ENCODE results near the gene MEGF9. TPM values are rescaled to one million over a fixed set of nuclear protein-coding genes. Genes with fewer than 3 reads are reported as not detected.

The MEGF9 gene
- total RNA-seq, 1 experiment from 2014 or later: 4.6 TPM

- no peak for DNase-seq (ENCODE audit: low read depth)
These were observed 18.9 kb upstream of the MEGF9 start for GRCh38 chr9:120733190-120733589.

- DNase-seq (ENCODE audit: low read depth): peak; percentile 97
These were observed 16.6 kb upstream of the MEGF9 start for GRCh38 chr9:120730654-120731514.

GRCh38 chr9:120729791-120730241 lies 15.5 kb upstream of the MEGF9 start:
- DNase-seq (ENCODE audit: low read depth): peak; percentile 32

DNA sequence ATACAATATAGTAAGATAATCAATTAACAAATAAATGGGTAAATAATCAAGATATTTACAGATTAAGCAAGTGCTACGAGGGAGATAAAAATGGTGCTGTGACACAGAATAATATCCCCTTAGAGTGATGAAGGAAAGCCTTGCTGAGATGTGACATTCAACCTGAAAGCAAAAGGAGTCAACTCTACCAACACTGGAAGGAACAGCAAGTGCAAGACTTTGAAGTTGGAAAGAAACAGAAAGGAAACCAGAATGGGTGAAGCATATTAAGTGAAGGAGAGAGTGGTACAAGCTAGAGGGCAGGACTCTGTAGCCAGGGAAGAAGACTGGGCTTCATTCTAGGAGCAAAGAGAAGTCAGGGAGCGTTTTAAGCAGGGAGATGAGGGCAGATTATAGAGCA lies 12.2 kb upstream of the MEGF9 start:
- DNase-seq (ENCODE audit: low read depth): no peak

- DNase-seq (ENCODE audit: low read depth): no peak
These were observed 11.6 kb upstream of the MEGF9 start for GRCh38 chr9:120725907-120726306.

DNA sequence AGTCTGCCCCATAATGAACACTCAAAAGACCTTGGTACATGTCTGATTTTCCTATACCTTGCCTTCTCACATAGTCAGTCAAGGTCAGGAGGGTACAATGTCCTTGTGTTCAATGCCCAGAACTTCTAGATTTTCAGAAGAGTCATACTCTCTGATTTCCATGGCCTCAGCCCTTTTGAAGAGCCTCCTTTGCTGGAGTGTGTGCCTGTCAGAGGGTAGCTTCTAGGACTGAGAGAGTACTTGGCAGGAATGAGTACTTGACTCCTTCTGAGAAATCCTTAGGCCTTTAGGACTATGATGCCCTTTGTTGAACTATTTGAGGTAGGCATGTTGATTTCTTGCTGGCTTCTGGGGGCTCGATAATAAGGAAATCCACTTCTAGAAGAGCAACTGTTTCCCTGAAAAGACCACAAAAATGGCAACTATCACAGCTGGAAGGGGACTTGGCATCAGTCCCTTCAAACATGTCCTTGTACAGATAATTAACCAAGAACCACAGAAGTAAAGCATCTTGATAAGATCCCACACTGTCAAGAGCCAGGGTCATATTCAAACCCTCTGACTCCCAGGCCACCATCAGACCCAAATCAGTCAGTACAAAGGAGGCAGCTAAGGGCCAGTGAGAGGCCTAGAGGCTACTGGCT lies 10.6 kb upstream of the MEGF9 start:
- no peak for DNase-seq (ENCODE audit: low read depth)

- DNase-seq (ENCODE audit: low read depth): no peak
These were observed 9.3 kb upstream of the MEGF9 start for GRCh38 chr9:120723565-120723964.

- DNase-seq (ENCODE audit: low read depth): no peak
These were observed 6.1 kb upstream of the MEGF9 start for GRCh38 chr9:120720404-120720803.

- DNase-seq (ENCODE audit: low read depth): no peak
These were observed 4.0 kb upstream of the MEGF9 start for GRCh38 chr9:120718316-120718715.

DNA sequence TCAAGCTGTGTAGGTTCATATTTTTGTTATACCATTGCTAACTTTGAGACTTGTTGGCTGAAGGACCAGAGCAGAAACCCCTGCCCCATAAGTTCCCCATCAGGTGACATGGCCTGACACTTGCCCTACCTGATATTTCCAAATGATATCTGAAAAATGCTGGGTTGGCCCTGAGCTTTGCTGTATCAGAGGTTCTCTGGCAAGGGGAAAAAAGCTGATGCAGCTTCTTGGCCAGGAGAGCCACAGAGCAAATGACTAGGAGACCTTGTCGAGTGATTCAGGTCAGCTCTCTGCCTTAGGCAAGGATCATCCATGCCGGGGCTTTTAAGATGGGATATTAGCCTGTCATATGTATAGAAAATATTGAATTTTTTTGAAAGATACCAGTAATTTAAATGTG lies 2.9 kb upstream of the MEGF9 start:
- no peak for DNase-seq (ENCODE audit: low read depth)

- DNase-seq (ENCODE audit: low read depth): no peak
These were observed 2.2 kb upstream of the MEGF9 start for GRCh38 chr9:120716483-120716882.

DNA sequence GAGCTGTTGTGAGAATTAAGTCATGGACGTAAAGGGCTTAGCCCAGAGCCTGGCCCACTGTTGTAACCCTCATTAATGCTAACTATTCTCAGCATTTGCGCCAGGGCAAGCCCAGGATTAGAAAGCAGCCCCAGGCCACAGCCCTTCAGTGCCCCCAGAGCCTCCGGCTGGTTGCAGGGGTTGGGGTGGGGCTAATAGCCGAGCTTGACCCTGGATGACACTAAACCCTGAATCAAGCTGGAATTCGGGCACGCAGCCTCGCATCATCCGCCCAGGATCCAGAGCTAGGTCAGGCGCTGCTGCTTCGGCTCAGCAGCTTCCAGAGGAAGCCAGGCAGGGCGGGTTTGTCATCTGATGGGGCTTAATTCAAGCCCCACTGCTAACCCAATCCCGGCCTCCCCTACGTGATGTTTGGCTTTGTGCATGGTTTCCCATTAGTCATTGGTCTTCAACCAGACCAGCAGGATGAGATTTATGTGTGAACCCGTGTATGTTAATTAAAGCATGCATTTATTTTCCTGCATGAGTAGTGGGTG lies 1.2 kb upstream of the MEGF9 start:
- DNase-seq (ENCODE audit: low read depth): peak; percentile 28

DNA sequence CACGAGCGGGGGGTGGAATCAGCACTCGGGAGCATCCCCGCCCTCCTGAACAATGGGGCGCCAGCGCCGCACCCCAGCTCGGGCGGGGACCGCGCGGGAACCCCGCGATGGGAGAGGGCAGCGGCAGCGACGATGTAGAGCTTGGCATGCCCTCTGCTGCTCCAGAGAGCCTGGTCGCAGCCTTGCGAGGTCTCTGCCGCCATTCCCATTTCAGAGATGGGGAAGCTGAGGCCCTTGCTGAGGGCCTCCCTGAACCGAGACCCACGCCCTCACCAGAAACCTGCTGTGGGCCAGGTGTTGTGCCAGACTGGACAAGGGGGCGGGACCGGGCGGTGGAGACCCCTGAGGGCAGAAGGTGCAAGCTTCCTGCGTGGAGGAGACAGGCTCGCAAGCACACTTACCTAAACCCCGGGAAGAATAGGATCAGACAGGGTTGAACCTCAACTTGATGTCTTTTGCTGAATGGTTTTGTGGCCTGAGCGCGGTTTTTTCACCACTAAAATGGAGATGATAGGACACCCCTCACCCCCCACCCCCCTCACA lies 647 bp upstream of the MEGF9 start:
- no peak for DNase-seq (ENCODE audit: low read depth)

DNA sequence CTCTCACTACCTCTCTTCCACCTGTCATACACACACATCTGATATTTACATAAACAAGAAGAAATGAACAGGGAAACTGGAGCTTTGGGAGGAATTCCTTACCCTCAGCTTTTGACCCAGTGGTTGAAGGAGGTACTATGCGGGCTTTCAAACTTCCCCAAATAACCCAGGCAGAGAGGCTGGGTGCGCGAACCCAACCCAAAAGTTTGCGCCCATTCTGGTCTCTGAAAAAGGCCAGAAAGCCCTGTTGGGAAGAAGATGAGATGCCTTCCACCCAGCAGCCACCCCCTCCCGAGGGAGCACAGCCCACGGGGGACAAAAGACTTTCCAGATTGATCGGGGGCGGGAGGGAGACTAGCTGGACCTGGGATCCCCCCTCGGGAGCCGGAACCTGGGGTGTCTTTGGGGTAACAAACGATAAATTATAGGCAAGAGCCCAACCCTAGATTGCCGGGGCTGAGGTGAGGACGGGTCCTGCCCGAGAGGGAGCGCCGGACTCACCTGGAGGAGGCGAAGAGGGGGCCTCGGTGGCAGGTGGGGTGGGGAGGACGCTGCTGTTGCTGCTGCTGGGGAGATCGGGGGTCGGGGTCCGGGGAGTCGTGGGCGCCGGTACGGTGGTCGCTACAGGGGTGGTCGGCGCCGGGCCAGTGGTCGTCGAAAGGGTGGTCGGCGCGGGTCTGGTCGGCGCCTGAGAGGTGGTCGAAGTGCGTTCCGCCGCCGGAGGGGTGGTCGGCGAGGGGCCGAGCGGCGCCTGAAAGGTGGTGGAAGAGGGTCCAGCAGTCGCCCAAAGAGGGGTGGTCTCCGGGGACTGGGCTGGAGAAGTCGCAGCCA lies 798 bp downstream of the MEGF9 start:
- no peak for DNase-seq (ENCODE audit: low read depth)

DNA sequence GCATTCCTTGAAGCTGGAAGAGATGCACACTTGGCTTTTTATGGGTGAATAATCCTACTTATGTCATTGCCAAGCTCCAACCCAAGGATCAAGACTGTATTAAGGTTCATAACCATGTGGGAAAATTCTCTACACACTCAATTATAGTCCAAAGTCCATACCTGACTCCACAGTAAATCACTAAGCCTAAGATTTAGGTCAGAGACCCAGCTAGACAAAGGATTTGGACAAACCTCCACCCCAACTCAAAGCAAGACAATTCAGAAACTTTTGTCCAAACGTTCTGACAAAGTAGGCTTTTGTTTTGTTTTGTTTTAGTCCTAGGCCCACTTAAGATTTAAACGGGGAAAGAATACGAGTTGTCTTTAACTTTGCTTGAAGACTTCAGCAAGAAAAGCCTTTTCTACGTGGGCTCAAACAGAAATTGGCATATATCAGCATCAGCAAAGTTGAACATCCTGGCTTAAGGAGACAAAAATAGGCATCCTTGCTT lies 1.7 kb downstream of the MEGF9 start:
- DNase-seq (ENCODE audit: low read depth): no peak

DNA sequence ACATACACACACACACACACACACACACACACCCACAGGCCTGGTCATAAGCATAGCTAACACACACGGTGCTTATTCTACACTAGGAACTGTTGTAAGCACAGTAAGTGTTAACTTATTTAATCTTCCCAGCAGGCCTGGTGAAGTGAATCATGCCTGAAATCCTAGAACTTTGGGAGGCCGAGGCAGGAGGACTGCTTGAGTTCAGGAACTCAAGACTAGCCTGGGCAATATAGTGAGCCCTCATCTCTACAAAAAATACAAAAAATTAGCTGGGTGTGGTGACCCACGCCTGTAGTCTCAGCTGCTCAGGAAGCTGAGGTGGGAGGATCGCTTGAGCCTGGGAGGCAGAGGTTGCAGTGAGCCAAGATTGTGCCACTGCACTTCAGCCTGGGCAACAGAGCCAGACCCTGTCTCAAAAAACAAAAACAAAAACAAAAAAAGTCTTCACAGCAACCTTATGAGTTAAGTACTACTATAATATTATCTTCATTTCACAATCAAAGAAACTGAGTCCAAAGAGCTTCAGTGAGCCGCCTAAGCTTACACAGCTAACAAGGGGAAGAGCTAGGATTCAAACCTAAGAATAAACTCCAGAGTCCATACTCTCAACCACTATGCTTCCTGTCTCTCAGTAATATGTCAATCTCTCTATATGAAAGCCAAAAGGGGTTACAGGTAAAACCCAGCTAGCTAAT lies 2.3 kb downstream of the MEGF9 start:
- DNase-seq (ENCODE audit: low read depth): peak; percentile 29

DNA sequence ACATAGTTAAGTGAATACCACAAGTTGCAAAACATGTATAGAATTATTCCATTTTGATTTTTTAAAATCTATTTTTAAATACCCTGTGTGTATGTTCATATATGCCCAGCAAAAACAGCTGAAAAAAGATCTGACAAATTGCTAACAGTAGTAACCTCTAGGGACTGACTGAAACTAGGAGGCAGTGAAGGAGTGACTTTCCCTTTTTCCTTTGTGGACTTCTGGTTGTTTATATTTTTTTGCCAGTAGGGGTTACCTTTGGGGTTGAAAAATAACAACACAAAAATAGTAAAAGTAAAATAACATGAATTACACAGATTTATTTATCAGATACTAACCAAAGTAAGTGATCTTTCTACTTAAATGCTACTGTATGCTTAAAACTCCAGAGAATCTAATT lies 2.9 kb downstream of the MEGF9 start:
- no peak for DNase-seq (ENCODE audit: low read depth)

- no peak for DNase-seq (ENCODE audit: low read depth)
These were observed 3.9 kb downstream of the MEGF9 start for GRCh38 chr9:120710110-120710981.

DNA sequence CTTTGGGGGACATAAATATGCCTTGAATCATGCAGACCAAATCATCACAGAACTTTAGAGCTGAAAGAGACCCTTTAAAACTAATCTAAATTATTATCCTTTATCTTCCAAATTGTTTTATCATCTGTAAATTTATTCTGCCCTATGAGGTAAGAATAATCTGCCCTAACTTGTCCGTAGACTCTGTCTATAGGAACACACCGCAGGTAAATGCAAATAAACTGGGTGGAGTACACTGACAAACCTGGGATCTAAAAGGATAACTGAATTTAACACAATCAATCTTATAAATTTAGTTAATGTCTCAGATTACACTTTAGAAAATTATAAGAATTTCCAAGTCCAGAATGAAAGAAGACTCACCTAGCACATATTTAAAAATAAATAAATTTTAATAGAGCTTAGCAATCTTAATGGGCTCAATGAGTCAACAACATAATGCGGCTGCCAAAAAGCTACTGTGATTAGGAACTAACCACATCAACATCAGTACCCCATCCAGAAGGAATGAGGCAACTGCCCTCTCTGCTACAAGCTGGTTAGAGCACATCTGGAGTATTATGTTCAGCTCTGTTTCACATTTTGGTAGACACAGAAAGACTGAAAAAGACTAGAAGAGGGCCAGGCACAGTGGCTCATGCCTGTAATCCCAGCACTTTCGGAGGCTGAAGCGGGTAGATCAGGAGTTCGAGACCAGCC lies 5.6 kb downstream of the MEGF9 start:
- no peak for DNase-seq (ENCODE audit: low read depth)

Data from HT1080 (cell line).